MCF 10A (cell line): ENCODE results near the gene CCDC152. TPM values are rescaled to one million over a fixed set of nuclear protein-coding genes. Genes with fewer than 3 reads are reported as not detected.

ENCODE experiments used
- BruUV-seq: library from RNA; stranded (reverse); fragments of 400-500 nt; replicated peaks from 2 replicates; lab custom pipeline; 2021; lab: Mats Ljungman, UMichigan
- CTCF ChIA-PET: fragments of 300-600 bp; sonication (Branson Sonifier 250); formaldehyde crosslinking; extraction: SDS; loops from one replicate; lab custom pipeline; 2021; ENCODE audit warnings: antibody characterized with exemption, inconsistent platforms; lab: Yijun Ruan, JAX
- POLR2A ChIA-PET: fragments of 300-600, 350-650 bp; sonication (Branson Sonifier 250); formaldehyde crosslinking; extraction: SDS; loops from one replicate; lab custom pipeline; 2020; ENCODE audit warnings: antibody characterized with exemption, inconsistent platforms; lab: Yijun Ruan, JAX
- DNase-seq: peaks from one replicate; pipeline ENCODE4 v3.0.0-alpha.2; 2018; ENCODE audit not compliant: unreplicated experiment
- H3K27ac Mint-ChIP-seq: one replicate; pipeline ENCODE4 v1.8.0; 2022; ENCODE audit warnings: mild to moderate bottlenecking, low read depth, mixed read lengths; ENCODE audit not compliant: unreplicated experiment
- H3K27me3 Mint-ChIP-seq: one replicate; pipeline ENCODE4 v1.8.0; 2022; ENCODE audit warnings: mixed read lengths; ENCODE audit not compliant: insufficient read depth, unreplicated experiment
- H3K36me3 Mint-ChIP-seq: one replicate; pipeline ENCODE4 v1.8.0; 2022; ENCODE audit warnings: mild to moderate bottlenecking, moderate library complexity, mixed read lengths; ENCODE audit not compliant: insufficient read depth, unreplicated experiment
- H3K4me1 Mint-ChIP-seq: one replicate; pipeline ENCODE4 v1.8.0; 2022; ENCODE audit warnings: mixed read lengths; ENCODE audit not compliant: insufficient read depth, unreplicated experiment
- H3K4me3 Mint-ChIP-seq: one replicate; pipeline ENCODE4 v1.8.0; 2022; ENCODE audit warnings: mild to moderate bottlenecking, moderate library complexity, mixed read lengths; ENCODE audit not compliant: unreplicated experiment
- H3K9me3 Mint-ChIP-seq: one replicate; pipeline ENCODE4 v1.8.0; 2022; ENCODE audit warnings: mixed read lengths; ENCODE audit not compliant: unreplicated experiment
- intact Hi-C: fragments of 100-400 bp; cut with micrococcal nuclease; formaldehyde crosslinking; loops from 2 replicates; pipeline ENCODE4 v1.14.1; 2022
- total RNA-seq: library from RNA; stranded (reverse); gene quantifications from 2 replicates; pipeline ENCODE4 v1.2.3, GENCODE V29; 2022
- TF ChIP-seq, protein P1 (sequence below): fragments of 200-600 bp; IDR thresholded peaks from one replicate; pipeline ENCODE4 v1.8.0; 2022; ENCODE audit warnings: antibody characterized with exemption, mild to moderate bottlenecking; ENCODE audit not compliant: unreplicated experiment

The CCDC152 gene
- total RNA-seq, 1 experiment from 2014 or later = not detected

DNA sequence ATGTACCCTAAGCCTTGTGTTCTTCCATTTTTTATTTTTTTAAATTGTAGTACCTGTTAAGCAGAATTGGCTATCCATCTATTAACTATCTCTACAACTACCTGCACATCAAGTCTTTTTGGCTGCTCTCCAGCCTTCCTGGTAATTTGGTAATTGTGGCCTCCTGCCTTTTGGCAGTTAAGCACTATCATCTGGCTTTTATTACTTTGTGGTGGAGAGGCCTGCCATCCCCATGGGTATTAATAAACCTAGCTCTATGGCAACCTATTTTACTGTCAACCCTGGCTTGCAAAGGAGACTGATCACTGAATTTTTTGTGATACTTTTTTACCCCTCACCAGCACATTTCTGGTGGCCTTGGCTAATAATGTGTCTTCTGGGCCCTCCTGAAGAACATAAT is 34.5 kb downstream of the CCDC152 start:
- no peak overlapping the region for H3K4me3 Mint-ChIP-seq
- no peaks in the 10 kb centered on the region for H3K27me3 Mint-ChIP-seq
- ChIA-PET CTCF (interaction anchor here (0.6 to 1.1 kb wide), 6 partner anchors 20 to 1672 kb away, joined by 3 to 6 read pairs (median 3); no protein-coding TSS in a partner anchor), POLR2A (no interaction called here)
- H3K4me1 Mint-ChIP-seq = peaks cover 6% of the 10 kb centered on the region
- intact Hi-C loops = no loop called here
- no peak overlapping the region for H3K27ac Mint-ChIP-seq
- TF ChIP-seq, protein P1, sequence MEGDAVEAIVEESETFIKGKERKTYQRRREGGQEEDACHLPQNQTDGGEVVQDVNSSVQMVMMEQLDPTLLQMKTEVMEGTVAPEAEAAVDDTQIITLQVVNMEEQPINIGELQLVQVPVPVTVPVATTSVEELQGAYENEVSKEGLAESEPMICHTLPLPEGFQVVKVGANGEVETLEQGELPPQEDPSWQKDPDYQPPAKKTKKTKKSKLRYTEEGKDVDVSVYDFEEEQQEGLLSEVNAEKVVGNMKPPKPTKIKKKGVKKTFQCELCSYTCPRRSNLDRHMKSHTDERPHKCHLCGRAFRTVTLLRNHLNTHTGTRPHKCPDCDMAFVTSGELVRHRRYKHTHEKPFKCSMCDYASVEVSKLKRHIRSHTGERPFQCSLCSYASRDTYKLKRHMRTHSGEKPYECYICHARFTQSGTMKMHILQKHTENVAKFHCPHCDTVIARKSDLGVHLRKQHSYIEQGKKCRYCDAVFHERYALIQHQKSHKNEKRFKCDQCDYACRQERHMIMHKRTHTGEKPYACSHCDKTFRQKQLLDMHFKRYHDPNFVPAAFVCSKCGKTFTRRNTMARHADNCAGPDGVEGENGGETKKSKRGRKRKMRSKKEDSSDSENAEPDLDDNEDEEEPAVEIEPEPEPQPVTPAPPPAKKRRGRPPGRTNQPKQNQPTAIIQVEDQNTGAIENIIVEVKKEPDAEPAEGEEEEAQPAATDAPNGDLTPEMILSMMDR = no peak
- DNase-seq = no peak
- H3K36me3 Mint-ChIP-seq = no peaks in the 10 kb centered on the region
- peaks cover 9% of the 10 kb centered on the region for H3K9me3 Mint-ChIP-seq
- no TSS peak for BruUV-seq

DNA sequence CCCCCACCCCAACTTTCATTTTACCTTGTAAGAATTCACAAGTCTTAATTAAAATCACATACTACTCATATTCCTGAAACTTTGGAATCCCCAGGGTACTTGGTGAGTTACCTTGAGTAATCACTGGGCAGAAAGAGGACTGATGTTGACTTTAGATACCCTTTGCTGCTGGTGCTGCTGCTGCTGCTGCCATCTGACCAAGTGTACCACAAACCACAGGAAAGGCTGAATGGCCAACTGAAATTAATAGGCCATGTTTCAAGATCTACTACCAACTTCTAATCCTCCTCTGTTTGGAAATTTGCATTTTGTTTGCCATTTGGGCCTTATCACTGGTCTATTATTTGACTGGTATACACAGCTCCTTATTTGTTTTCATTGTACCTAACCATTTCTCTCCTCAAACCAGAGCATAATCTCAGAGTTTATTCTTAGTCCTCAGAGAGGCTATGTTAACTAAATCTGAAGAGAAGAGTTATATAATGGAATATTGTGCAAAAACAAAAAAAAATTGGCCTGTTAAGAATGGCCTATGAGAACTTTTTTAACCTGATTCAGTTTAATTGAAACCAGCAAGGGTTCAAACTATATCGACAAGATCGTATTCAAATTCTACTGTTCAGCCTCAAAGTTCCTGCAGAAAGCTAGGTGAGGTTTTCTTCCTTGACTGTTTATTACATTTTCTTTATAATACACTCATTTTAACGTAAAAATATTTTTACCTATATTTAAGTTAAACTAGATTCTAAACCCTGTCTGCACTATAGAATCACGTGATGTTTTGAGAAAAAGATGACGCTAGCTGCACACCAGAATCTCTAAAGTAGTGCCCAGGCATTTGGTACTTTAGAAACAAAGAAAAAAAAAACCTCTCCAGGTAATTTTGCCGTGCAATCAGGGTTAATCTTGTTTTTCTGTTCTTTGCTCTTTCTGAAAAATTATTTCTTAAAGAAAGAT is 41.9 kb downstream of the CCDC152 start:
- no TSS peak for BruUV-seq
- DNase-seq = no peak
- Mint-ChIP-seq H3K27me3 (no peaks in the 10 kb centered on the region), H3K4me3 (no peak overlapping the region), H3K36me3 (peaks cover 22% of the 10 kb centered on the region), H3K4me1 (no peaks in the 10 kb centered on the region), H3K9me3 (peaks cover 6% of the 10 kb centered on the region), H3K27ac (no peak overlapping the region)
- POLR2A ChIA-PET = interaction anchor here (0.6 to 4.9 kb wide), 4 partner anchors 12 to 700 kb away, joined by 3 to 45 read pairs (median 3); partner anchors contain the start of gene SELENOP
- CTCF ChIA-PET = interaction anchor here (0.6 to 0.7 kb wide), 2 partner anchors 91 to 306 kb away, joined by 3 to 4 read pairs; no protein-coding TSS in a partner anchor
- TF ChIP-seq, protein P1 = no peak
- intact Hi-C loops = no loop called here

DNA sequence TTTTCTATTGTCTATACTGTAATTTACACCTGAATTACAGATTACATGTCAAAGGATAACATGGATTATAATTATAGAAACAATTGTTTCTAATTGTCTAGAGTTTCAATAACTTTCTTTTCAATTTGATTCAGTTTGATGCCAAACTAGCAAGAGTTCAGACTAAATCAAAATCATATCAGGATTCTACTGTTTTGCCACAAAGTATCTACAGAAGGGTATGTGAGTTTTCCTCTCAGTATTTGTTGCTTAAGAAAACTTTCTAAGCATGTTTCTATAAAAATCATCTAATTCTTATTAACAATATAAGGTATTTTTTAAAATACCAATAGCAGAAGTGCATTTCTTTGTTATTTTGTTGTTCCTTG is 42.6 kb downstream of the CCDC152 start:
- Mint-ChIP-seq H3K4me3 (no peak overlapping the region), H3K4me1 (no peaks in the 10 kb centered on the region), H3K9me3 (peaks cover 6% of the 10 kb centered on the region), H3K27ac (no peak overlapping the region), H3K36me3 (peaks cover 22% of the 10 kb centered on the region), H3K27me3 (no peaks in the 10 kb centered on the region)
- BruUV-seq = no TSS peak
- no peak for DNase-seq
- intact Hi-C loops = no loop called here
- TF ChIP-seq, protein P1 = no peak
- CTCF ChIA-PET = interaction anchor here (0.7 kb wide), 1 partner anchor 90 kb away, joined by 4 read pairs; no protein-coding TSS in a partner anchor
- POLR2A ChIA-PET = interaction anchor here (0.6 to 4.9 kb wide), 3 partner anchors 12 to 700 kb away, joined by 3 to 45 read pairs (median 3); partner anchors contain the start of gene SELENOP

DNA sequence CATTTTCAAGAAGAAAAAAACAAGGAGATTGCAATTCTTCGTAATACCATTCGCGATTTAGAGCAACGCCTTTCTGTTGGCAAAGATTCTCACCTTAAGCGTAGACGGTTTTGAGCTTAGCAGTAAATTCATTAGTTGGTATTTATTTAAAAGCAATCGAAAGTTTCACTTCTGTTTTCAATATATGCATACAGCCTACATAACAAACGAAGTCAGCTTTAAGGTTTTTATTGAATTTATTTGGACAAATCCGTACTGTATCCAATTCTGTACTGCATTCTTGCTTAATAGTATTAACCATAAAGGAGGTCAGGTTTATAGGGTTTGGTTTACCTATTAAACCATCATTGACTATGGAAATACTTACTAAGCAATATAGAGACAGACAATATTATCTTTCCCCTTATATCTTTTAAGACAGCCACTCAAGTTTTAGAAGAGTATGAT is 43.1 kb downstream of the CCDC152 start:
- H3K4me1 Mint-ChIP-seq = no peaks in the 10 kb centered on the region
- H3K36me3 Mint-ChIP-seq = peaks cover 25% of the 10 kb centered on the region
- peaks cover 6% of the 10 kb centered on the region for H3K9me3 Mint-ChIP-seq
- no peak overlapping the region for H3K27ac Mint-ChIP-seq
- no peaks in the 10 kb centered on the region for H3K27me3 Mint-ChIP-seq
- intact Hi-C loops = no loop called here
- CTCF ChIA-PET = no interaction called here
- TF ChIP-seq, protein P1 = no peak
- no peak for DNase-seq
- BruUV-seq = no TSS peak
- POLR2A ChIA-PET = interaction anchor here (1.1 to 4.9 kb wide), 2 partner anchors 11 to 26 kb away, joined by 3 to 45 read pairs; partner anchors contain the start of gene SELENOP
- no peak overlapping the region for H3K4me3 Mint-ChIP-seq
